Stomach (tissue), 9 donors: ENCODE results near the gene PPM1L. TPM values are rescaled to one million over a fixed set of nuclear protein-coding genes. Genes with fewer than 3 reads are reported as not detected.

Experiments used
- DNase-seq, 2 donors: peaks; one replicate each; pipeline versions ENCODE4 v3.0.0 to v3.0.0-alpha.2; 2013 to 2019
- H3K27ac ChIP-seq, 5 donors: fragments of 200-600 bp in 4 of 5; sonication (generic) in 4 of 5; one replicate each; pipeline ENCODE4 v1.5.1; 2013 to 2019; ENCODE audit warnings: mild to moderate bottlenecking in 1 of 5, moderate library complexity in 1 of 5
- H3K27me3 ChIP-seq, 3 donors: fragments of 200-600 bp; sonication (generic); one replicate each; pipeline ENCODE4 v1.5.1; 2017 to 2019; ENCODE audit warnings: mixed run types in 1 of 3
- H3K36me3 ChIP-seq, 4 donors: fragments of 200-600 bp; sonication (generic); 1 replicate in 3 of 4; 2 replicates in 1 of 4; pipeline ENCODE4 v1.5.1; 2016 to 2019
- H3K4me1 ChIP-seq, 4 donors: fragments of 200-600 bp; sonication (generic); one replicate each; pipeline ENCODE4 v1.5.1; 2016 to 2019
- H3K4me3 ChIP-seq, 4 donors: fragments of 200-600 bp; sonication (generic) in 3 of 4; one replicate each; pipeline ENCODE4 v1.5.1; 2016 to 2019; ENCODE audit warnings: mild to moderate bottlenecking in 1 of 4
- H3K9me3 ChIP-seq, 4 donors: fragments of 200-600 bp; sonication (generic); one replicate each; pipeline ENCODE4 v1.5.1; 2016 to 2019
- CTCF ChIP-seq, 7 experiments: fragments of 450-650 bp in 4 of 7; fragments of 200-600 bp in 3 of 7; sonication (generic) in 3 of 7; IDR thresholded peaks; one replicate each; pipeline ENCODE4 v1.5.1; 2016 to 2019; ENCODE audit warnings: antibody characterized with exemption in 7 of 7, control low read depth in 2 of 7, mild to moderate bottlenecking in 1 of 7
- EP300 ChIP-seq: sonication (generic); formaldehyde crosslinking; IDR thresholded peaks from one replicate; pipeline ENCODE4 v1.6.1; 2017; ENCODE audit warnings: antibody characterized with exemption
- POLR2A ChIP-seq, 4 donors: fragments of 450-650 bp; IDR thresholded peaks; one replicate each; pipeline ENCODE4 v1.6.1; 2016; ENCODE audit warnings: antibody characterized with exemption in 4 of 4, control low read depth in 2 of 4, mild to moderate bottlenecking in 1 of 4, moderate library complexity in 1 of 4
- POLR2AphosphoS5 ChIP-seq, 3 donors: sonication (generic); formaldehyde crosslinking; IDR thresholded peaks; one replicate each; pipeline ENCODE4 v1.6.1; 2016; ENCODE audit warnings: antibody characterized with exemption in 3 of 3
- WGBS, 5 donors: extraction: QIAGEN DNeasy Blood & Tissue Kit in 3 of 5; methylation state at CpG; one replicate each; pipeline versions ENCODE4 v1.1.5 to v1.1.7; 2013 to 2018; 5-methylcytosine and 5-hydroxymethylcytosine counted together
- intact Hi-C: fragments of 100-400 bp; cut with DNase I; formaldehyde crosslinking; loops from one replicate; pipeline ENCODE4 v1.15.1; 2023; ENCODE audit warnings: low total_unique reads
- polyA plus RNA-seq, 3 donors: library from polyadenylated mRNA; stranded (reverse); fragments of 200-250 nt; gene quantifications; one replicate each; pipeline ENCODE4 v1.2.3, GENCODE V29; 2013
- total RNA-seq, 5 donors: library from RNA; depleted of rRNA; stranded (reverse); fragments of >200 nt; gene quantifications; one replicate each; pipeline versions ENCODE4 v1.1.0 to v1.2.3, GENCODE V29; 2014 to 2016
- donor health status: healthy with polysubstance abuse.
- donor health status: Bipolar disorder and iron deficiency.
- donor health status: healthy.

The PPM1L gene
- total and polyA plus RNA-seq, 8 donors, result 0.61 to 45.1 (median 15.2) TPM

- intact Hi-C loops, result no loop called here
- peaks cover 0 to 17% (median 5%) of the 10 kb centered on the region in 4 donors for H3K9me3 ChIP-seq
- H3K27ac ChIP-seq, result no peak overlapping the region
- 92 to 96% (median 94%) methylated on average over 2 of the region's 2 CpGs for WGBS, 5 donors
- DNase-seq, result no peak
- TF ChIP-seq POLR2AphosphoS5 (IDR thresholded peaks at IDR 0.05), result no peak
- TF ChIP-seq CTCF (IDR thresholded peaks at IDR 0.05), result no peak
- no peak for TF ChIP-seq POLR2A (IDR thresholded peaks at IDR 0.05)
- no peak for TF ChIP-seq EP300
- no peaks in the 10 kb centered on the region for H3K27me3 ChIP-seq
- peaks cover 0 to 18% (median 6%) of the 10 kb centered on the region in 4 donors for H3K4me1 ChIP-seq
- H3K4me3 ChIP-seq, result no peak overlapping the region
- no peaks in the 10 kb centered on the region for H3K36me3 ChIP-seq
Observed at GRCh38 chr3:161017971-161018370, 261.9 kb downstream of the PPM1L start.

GRCh38 chr3:161020256-161020655 lies 264.2 kb downstream of the PPM1L start:
- H3K4me3 ChIP-seq, result no peak overlapping the region
- peaks cover 0 to 29% (median 10%) of the 10 kb centered on the region in 4 donors for H3K9me3 ChIP-seq
- DNase-seq, result no peak
- intact Hi-C loops, result no loop called here
- TF ChIP-seq POLR2A (IDR thresholded peaks at IDR 0.05) (no peak), CTCF (IDR thresholded peaks at IDR 0.05) (no peak), EP300 (no peak), POLR2AphosphoS5 (IDR thresholded peaks at IDR 0.05) (no peak)
- H3K36me3 ChIP-seq, result no peaks in the 10 kb centered on the region
- H3K27ac ChIP-seq, result no peak overlapping the region
- no peaks in the 10 kb centered on the region for H3K27me3 ChIP-seq
- peaks cover 0 to 14% (median 5%) of the 10 kb centered on the region in 4 donors for H3K4me1 ChIP-seq

GRCh38 chr3:161025911-161026310 lies 269.9 kb downstream of the PPM1L start:
- Histone ChIP-seq H3K27me3 (no peaks in the 10 kb centered on the region), H3K4me3 (no peak overlapping the region), H3K4me1 (no peaks in the 10 kb centered on the region), H3K27ac (no peak overlapping the region), H3K36me3 (no peaks in the 10 kb centered on the region), H3K9me3 (peaks cover 0 to 29% (median 10%) of the 10 kb centered on the region in 4 donors)
- 53 to 97% (median 91%) methylated on average over 1 of the region's 1 CpG for WGBS, 5 donors
- no peak for DNase-seq
- TF ChIP-seq EP300 (no peak), CTCF (IDR thresholded peaks at IDR 0.05) (no peak), POLR2A (IDR thresholded peaks at IDR 0.05) (no peak)
- intact Hi-C loops, result no loop called here

- TF ChIP-seq EP300 (no peak), POLR2A (IDR thresholded peaks at IDR 0.05) (no peak), CTCF (IDR thresholded peaks at IDR 0.05) (no peak), POLR2AphosphoS5 (IDR thresholded peaks at IDR 0.05) (no peak)
- Histone ChIP-seq H3K36me3 (no peaks in the 10 kb centered on the region), H3K9me3 (peaks cover 0 to 19% (median 10%) of the 10 kb centered on the region in 4 donors), H3K4me1 (no peaks in the 10 kb centered on the region), H3K27me3 (no peaks in the 10 kb centered on the region), H3K27ac (no peak overlapping the region), H3K4me3 (no peak overlapping the region)
- 84 to 98% (median 92%) methylated on average over 6 of the region's 6 CpGs for WGBS, 5 donors
- DNase-seq, result no peak
- intact Hi-C loops, result no loop called here
Observed at GRCh38 chr3:161026612-161027510, 270.8 kb downstream of the PPM1L start.
